Measurements from ENCODE around the gene SMOC2.
"Not testable (repeated sequence)": the region's sequence is repeated elsewhere in the genome, so short reads cannot be mapped to it uniquely, and the experiment has no call there.

SMOC2 gene

DNA sequence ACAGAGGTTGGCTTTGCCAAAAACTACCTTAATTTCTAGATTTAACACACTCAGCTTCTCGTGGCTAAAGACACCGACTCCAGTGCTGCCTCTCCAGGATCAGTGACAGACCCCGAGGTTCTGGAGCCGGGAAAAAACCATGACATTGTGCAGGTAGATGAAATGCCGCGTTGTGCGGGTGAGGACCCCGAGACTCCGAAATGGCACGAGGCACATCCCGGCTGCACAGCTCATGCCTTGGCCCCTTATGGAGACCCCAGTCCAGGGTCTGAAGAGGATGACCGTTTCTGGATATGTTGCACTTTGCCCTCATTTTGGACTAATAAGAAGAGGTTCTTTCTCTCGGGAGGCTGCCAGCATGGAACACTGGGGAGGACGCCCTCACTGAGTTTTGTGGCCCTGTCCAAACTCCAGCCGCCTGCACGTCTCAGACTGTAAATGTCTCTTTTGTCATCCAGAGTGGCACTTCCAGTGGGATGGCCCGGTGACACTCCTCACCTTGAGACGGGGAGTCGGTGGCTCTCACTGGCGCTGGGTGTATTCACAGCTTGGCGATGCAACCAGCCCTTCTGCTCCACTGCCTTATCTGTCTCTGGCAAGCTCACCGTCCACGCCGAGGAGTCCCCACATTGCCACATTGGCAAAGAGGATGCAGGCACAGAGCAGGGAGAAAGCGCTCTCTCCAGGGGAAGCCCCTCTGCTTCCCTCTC lies 245.2 kb downstream of the SMOC2 start:
- peaks cover 0 to 4% (median 0%) of the 10 kb centered on the region in 5 donors for H3K27me3 ChIP-seq (ENCODE audit: control insufficient read depth in 5 of 5, insufficient read depth in 4 of 5, low read length in 5 of 5)
- no peaks in the 10 kb centered on the region for H3K9me3 ChIP-seq (ENCODE audit: control insufficient read depth in 5 of 5, low read length in 5 of 5)
- H3K27ac ChIP-seq (ENCODE audit: low read depth, low read length) = no peak overlapping the region
- no peaks in the 10 kb centered on the region for H3K36me3 ChIP-seq (ENCODE audit: control insufficient read depth in 5 of 5, insufficient read depth in 5 of 5, low read length in 5 of 5)
- no peak overlapping the region for H3K4me3 ChIP-seq (ENCODE audit: low read depth in 1 of 5, low read length in 5 of 5)
- peaks cover 0 to 10% (median 0%) of the 10 kb centered on the region in 5 donors for H3K4me1 ChIP-seq (ENCODE audit: control insufficient read depth in 5 of 5, insufficient read depth in 5 of 5, low read length in 5 of 5)
- no peak overlapping the region for H3K9ac ChIP-seq (ENCODE audit: low read length in 5 of 5)

DNA sequence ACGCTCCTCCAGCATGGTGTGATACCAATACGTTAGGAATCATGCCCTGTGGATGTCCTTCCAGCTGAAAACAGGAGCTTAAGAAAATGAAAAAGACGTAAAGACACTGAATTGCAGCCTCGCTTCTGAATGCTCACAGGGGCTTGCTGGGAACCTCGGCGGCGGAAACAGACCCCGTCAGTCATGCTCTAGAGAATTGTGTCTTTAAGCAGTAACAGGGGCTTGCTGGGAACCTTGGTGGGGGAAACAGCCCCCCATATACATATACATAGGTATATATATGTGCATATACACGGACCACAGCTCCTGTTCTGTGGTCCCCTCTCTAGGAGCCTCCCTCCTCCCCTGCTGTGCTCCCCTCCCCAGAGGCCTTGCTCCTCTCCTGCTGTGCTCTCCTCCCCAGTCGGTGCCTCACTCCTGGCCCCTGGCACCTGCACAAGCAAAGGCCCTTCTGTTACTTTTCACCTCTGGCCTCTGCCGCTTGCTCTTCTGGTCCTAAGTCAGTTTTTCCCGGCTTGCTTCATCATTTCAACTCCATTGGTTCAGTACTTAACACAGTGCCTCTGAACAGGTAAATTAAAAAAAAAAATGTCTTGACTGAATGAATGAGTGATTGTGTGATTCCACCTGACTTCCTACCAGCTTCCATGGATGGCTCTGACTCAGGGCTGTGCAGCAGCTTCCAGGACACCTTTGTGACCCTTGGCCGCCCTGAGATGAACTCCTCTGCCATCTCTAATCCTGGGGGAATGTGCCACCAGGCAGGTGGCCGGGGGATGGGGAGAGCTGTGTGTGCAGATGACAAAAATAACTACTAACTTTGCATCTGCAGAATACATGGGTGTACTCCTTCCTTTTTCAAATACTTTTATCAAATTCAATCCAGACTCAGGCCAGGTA lies 246.1 kb downstream of the SMOC2 start:
- H3K4me1 ChIP-seq (ENCODE audit: control insufficient read depth in 5 of 5, insufficient read depth in 5 of 5, low read length in 5 of 5) = peaks cover 0 to 10% (median 0%) of the 10 kb centered on the region in 5 donors
- H3K27me3 ChIP-seq (ENCODE audit: control insufficient read depth in 5 of 5, insufficient read depth in 4 of 5, low read length in 5 of 5) = peaks cover 0 to 4% (median 0%) of the 10 kb centered on the region in 5 donors
- no peak overlapping the region for H3K4me3 ChIP-seq (ENCODE audit: low read depth in 1 of 5, low read length in 5 of 5)
- H3K27ac ChIP-seq (ENCODE audit: low read depth, low read length) = no peak overlapping the region
- no peak overlapping the region for H3K9ac ChIP-seq (ENCODE audit: low read length in 5 of 5)
- no peaks in the 10 kb centered on the region for H3K9me3 ChIP-seq (ENCODE audit: control insufficient read depth in 5 of 5, low read length in 5 of 5)
- H3K36me3 ChIP-seq (ENCODE audit: control insufficient read depth in 5 of 5, insufficient read depth in 5 of 5, low read length in 5 of 5) = no peaks in the 10 kb centered on the region

DNA sequence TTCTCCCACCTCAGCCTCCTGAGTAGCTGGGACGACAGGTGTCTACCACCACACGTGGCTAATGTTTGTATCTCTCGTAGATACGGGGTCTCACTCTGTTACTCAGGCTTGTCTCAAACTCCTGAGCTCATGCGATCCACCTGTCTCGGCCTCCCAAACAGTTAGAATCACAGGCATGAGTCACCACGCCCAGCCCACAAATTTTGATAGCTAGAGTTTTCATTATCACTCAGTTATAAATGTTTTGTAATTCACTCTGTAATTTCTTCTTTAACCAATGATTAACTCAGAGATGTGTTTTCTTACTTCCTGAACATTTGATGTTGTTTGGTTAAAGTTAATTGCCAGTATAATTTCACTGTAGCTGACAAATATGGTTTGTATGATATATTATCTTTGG lies 249.3 kb downstream of the SMOC2 start:
- no peak overlapping the region for H3K27ac ChIP-seq (ENCODE audit: low read depth, low read length)
- peaks cover 0 to 6% (median 0%) of the 10 kb centered on the region in 5 donors for H3K4me1 ChIP-seq (ENCODE audit: control insufficient read depth in 5 of 5, insufficient read depth in 5 of 5, low read length in 5 of 5)
- H3K36me3 ChIP-seq (ENCODE audit: control insufficient read depth in 5 of 5, insufficient read depth in 5 of 5, low read length in 5 of 5) = no peaks in the 10 kb centered on the region
- H3K9me3 ChIP-seq (ENCODE audit: control insufficient read depth in 5 of 5, low read length in 5 of 5) = no peaks in the 10 kb centered on the region
- H3K4me3 ChIP-seq (ENCODE audit: low read depth in 1 of 5, low read length in 5 of 5) = no peak overlapping the region
- H3K27me3 ChIP-seq (ENCODE audit: control insufficient read depth in 5 of 5, insufficient read depth in 4 of 5, low read length in 5 of 5) = peaks cover 0 to 4% (median 0%) of the 10 kb centered on the region in 5 donors
- H3K9ac ChIP-seq (ENCODE audit: low read length in 5 of 5) = no peak overlapping the region

DNA sequence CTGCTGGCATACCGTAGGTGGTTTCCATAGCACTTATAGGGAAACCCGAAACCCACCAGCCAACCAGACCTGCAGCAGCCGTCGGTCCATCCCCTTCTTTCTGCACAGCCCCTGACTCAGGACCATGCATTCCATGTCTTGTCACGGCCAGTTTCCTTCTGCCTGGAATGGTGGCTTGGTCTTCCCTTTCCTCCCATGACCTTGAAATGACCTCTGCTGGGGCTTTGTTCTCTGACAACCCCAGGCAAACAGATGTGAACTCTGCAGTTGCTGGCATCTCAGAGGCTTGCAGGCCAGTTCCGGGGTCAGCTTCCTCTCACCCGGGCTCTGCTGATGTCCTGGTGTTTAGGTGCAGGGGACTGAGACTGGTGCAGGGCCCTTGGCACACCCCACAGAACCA lies 250.8 kb downstream of the SMOC2 start:
- no peaks in the 10 kb centered on the region for H3K36me3 ChIP-seq (ENCODE audit: control insufficient read depth in 5 of 5, insufficient read depth in 5 of 5, low read length in 5 of 5)
- no peaks in the 10 kb centered on the region for H3K27me3 ChIP-seq (ENCODE audit: control insufficient read depth in 5 of 5, insufficient read depth in 4 of 5, low read length in 5 of 5)

DNA sequence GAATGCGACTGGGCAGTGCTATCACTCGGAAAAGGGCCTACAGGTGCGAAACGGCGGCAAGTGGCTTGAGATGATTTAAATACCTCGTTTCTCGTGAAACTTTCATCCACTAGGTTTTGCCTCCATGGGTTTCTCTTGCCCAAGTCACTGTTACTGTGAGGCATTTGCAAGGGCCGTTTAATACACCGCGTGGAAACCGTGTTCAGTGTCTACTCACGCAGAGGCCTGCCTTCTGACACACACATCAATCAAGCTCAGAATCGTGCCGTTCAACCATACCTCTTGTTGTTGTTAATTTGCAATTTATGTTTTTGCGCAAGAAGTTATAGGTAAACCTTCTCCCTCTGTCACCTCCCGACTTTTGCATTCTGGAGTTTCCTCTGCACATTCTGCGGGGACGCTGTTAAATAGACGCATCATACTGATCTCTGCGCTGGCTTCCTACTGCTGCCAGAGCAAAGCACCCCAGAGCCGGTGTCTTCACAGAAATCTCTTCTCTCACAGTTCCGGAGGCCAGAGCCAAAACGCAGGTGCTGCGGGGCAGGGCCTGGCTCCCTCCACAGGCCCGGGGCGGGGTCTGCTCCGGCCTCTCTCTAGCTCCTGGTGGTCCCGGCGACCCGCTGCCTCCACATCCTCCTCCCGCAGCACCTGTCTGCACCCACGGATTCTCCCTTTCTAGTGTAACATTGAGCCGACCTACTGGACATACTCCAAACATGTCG lies 251.4 kb downstream of the SMOC2 start:
- H3K36me3 ChIP-seq (ENCODE audit: control insufficient read depth in 5 of 5, insufficient read depth in 5 of 5, low read length in 5 of 5) = no peaks in the 10 kb centered on the region
- no peak overlapping the region for H3K9ac ChIP-seq (ENCODE audit: low read length in 5 of 5)
- no peak overlapping the region for H3K27ac ChIP-seq (ENCODE audit: low read depth, low read length)
- no peaks in the 10 kb centered on the region for H3K27me3 ChIP-seq (ENCODE audit: control insufficient read depth in 5 of 5, insufficient read depth in 4 of 5, low read length in 5 of 5)
- H3K4me3 ChIP-seq (ENCODE audit: low read depth in 1 of 5, low read length in 5 of 5) = no peak overlapping the region
- H3K4me1 ChIP-seq (ENCODE audit: control insufficient read depth in 5 of 5, insufficient read depth in 5 of 5, low read length in 5 of 5) = peaks cover 0 to 6% (median 0%) of the 10 kb centered on the region in 5 donors
- no peaks in the 10 kb centered on the region for H3K9me3 ChIP-seq (ENCODE audit: control insufficient read depth in 5 of 5, low read length in 5 of 5)

More for the DNA sequence above, 250.8 kb downstream of the SMOC2 start:
- H3K27ac ChIP-seq (ENCODE audit: low read depth, low read length) = no peak overlapping the region
- H3K9me3 ChIP-seq (ENCODE audit: control insufficient read depth in 5 of 5, low read length in 5 of 5) = no peaks in the 10 kb centered on the region
- no peak overlapping the region for H3K9ac ChIP-seq (ENCODE audit: low read length in 5 of 5)
- H3K4me1 ChIP-seq (ENCODE audit: control insufficient read depth in 5 of 5, insufficient read depth in 5 of 5, low read length in 5 of 5) = peaks cover 0 to 6% (median 0%) of the 10 kb centered on the region in 5 donors
- H3K4me3 ChIP-seq (ENCODE audit: low read depth in 1 of 5, low read length in 5 of 5) = no peak overlapping the region

DNA sequence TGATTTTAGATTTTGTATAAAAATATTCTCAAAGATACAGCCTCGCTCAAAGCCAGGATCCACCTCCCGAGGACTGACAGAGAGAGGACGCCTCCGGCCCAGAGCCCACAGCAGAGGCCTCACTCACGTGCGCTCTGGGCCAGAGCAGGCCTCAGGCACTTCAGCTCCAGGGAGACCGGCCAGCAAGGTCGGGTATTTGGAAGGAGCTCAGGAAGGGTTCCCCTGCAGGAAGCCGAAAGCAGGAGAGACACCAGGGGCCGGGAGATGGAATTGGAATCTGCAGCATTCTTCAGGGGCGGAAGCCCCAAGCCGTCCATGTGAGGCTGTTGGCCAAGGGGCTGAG lies 251.9 kb downstream of the SMOC2 start:
- not testable (repeated sequence) for H3K4me3 ChIP-seq (ENCODE audit: low read depth in 1 of 5, low read length in 5 of 5); H3K4me1 ChIP-seq (ENCODE audit: control insufficient read depth in 5 of 5, insufficient read depth in 5 of 5, low read length in 5 of 5); H3K9ac ChIP-seq (ENCODE audit: low read length in 5 of 5); H3K27ac ChIP-seq (ENCODE audit: low read depth, low read length); H3K9me3 ChIP-seq (ENCODE audit: control insufficient read depth in 5 of 5, low read length in 5 of 5); H3K36me3 ChIP-seq (ENCODE audit: control insufficient read depth in 5 of 5, insufficient read depth in 5 of 5, low read length in 5 of 5); H3K27me3 ChIP-seq (ENCODE audit: control insufficient read depth in 5 of 5, insufficient read depth in 4 of 5, low read length in 5 of 5)

DNA sequence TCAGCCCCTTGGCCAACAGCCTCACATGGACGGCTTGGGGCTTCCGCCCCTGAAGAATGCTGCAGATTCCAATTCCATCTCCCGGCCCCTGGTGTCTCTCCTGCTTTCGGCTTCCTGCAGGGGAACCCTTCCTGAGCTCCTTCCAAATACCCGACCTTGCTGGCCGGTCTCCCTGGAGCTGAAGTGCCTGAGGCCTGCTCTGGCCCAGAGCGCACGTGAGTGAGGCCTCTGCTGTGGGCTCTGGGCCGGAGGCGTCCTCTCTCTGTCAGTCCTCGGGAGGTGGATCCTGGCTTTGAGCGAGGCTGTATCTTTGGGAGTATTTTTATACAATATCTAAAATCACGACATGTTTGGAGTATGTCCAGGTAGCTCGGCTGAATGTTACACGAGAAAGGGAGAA lies 253.8 kb downstream of the SMOC2 start:
- not testable (repeated sequence) for H3K4me1 ChIP-seq (ENCODE audit: control insufficient read depth in 5 of 5, insufficient read depth in 5 of 5, low read length in 5 of 5); H3K9ac ChIP-seq (ENCODE audit: low read length in 5 of 5); H3K9me3 ChIP-seq (ENCODE audit: control insufficient read depth in 5 of 5, low read length in 5 of 5); H3K36me3 ChIP-seq (ENCODE audit: control insufficient read depth in 5 of 5, insufficient read depth in 5 of 5, low read length in 5 of 5); H3K27me3 ChIP-seq (ENCODE audit: control insufficient read depth in 5 of 5, insufficient read depth in 4 of 5, low read length in 5 of 5); H3K4me3 ChIP-seq (ENCODE audit: low read depth in 1 of 5, low read length in 5 of 5); H3K27ac ChIP-seq (ENCODE audit: low read depth, low read length)

DNA sequence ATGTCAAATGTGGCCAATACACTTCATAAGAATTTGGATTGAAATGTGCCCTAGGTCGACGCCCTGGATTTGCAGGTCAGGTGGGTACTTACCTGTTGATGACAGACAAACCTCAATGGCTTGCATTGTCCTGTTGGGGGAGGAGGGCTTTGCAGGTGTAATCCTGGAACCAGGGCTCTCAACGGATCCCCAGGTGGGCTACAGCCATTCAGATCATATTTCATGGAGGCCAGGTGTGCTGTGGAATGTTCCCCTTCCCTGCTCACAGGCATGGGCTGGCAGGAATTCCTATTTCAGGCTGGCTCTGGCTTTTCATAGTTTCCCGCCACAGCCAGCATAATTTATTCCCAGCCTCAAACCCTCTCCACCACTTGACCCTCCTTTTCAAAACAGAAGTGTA lies 254.7 kb downstream of the SMOC2 start:
- no peak overlapping the region for H3K9ac ChIP-seq (ENCODE audit: low read length in 5 of 5)
- no peaks in the 10 kb centered on the region for H3K27me3 ChIP-seq (ENCODE audit: control insufficient read depth in 5 of 5, insufficient read depth in 4 of 5, low read length in 5 of 5)
- peaks cover 0 to 5% (median 0%) of the 10 kb centered on the region in 5 donors for H3K4me1 ChIP-seq (ENCODE audit: control insufficient read depth in 5 of 5, insufficient read depth in 5 of 5, low read length in 5 of 5)
- no peaks in the 10 kb centered on the region for H3K9me3 ChIP-seq (ENCODE audit: control insufficient read depth in 5 of 5, low read length in 5 of 5)
- H3K27ac ChIP-seq (ENCODE audit: low read depth, low read length) = no peak overlapping the region
- H3K36me3 ChIP-seq (ENCODE audit: control insufficient read depth in 5 of 5, insufficient read depth in 5 of 5, low read length in 5 of 5) = no peaks in the 10 kb centered on the region
- H3K4me3 ChIP-seq (ENCODE audit: low read depth in 1 of 5, low read length in 5 of 5) = no peak overlapping the region

DNA sequence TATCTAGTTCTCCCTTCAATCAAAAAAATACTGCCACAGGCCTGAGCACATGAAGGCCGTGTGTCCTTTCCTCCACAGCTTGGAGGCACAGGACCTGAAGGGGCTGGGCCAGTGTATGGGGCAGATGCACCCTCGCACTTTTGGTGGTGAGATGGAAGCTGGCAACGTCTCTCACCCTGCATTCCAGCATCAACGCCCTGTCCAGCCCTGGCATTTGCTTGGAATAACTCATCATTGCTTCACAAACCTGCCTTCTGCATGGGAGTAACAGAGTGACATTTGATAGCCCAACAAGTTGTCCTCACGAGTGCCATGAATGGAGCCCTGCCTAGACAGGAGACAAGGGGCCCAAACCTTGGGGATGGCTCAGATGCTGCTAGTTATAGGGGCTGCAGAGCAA lies 257.9 kb downstream of the SMOC2 start:
- Histone ChIP-seq H3K27ac (ENCODE audit: low read depth, low read length) (no peak overlapping the region), H3K4me3 (ENCODE audit: low read depth in 1 of 5, low read length in 5 of 5) (no peak overlapping the region), H3K9me3 (ENCODE audit: control insufficient read depth in 5 of 5, low read length in 5 of 5) (peaks cover 0 to 3% (median 0%) of the 10 kb centered on the region in 5 donors), H3K4me1 (ENCODE audit: control insufficient read depth in 5 of 5, insufficient read depth in 5 of 5, low read length in 5 of 5) (peaks cover 0 to 5% (median 0%) of the 10 kb centered on the region in 5 donors), H3K9ac (ENCODE audit: low read length in 5 of 5) (no peak overlapping the region), H3K36me3 (ENCODE audit: control insufficient read depth in 5 of 5, insufficient read depth in 5 of 5, low read length in 5 of 5) (no peaks in the 10 kb centered on the region), H3K27me3 (ENCODE audit: control insufficient read depth in 5 of 5, insufficient read depth in 4 of 5, low read length in 5 of 5) (peaks cover 0 to 2% (median 0%) of the 10 kb centered on the region in 5 donors)
